Smooth muscle cell (in vitro differentiated cells): Measurements from ENCODE around the gene EMP1. TPM values are rescaled to one million over a fixed set of nuclear protein-coding genes. Genes with fewer than 3 reads are reported as not detected.
A peak's percentile ranks its signal among the peaks of the same experiment; 100 is the strongest.

ENCODE experiments used
- DNase-seq: peaks from one replicate; lab custom pipeline; 2025; ENCODE audit not compliant: unreplicated experiment; lab: John Stamatoyannopoulos, UW
- H2AFZ ChIP-seq: fragments of 200-600 bp; sonication (generic); 2 replicates; pipeline ENCODE4 v1.6.0; 2016; ENCODE audit warnings: antibody characterized with exemption, low read depth, mild to moderate bottlenecking
- H3F3A ChIP-seq: fragments of 200-600 bp; sonication (generic); 2 replicates; pipeline ENCODE4 v1.6.0; 2017; ENCODE audit warnings: antibody characterized with exemption, low read depth
- H3K27ac ChIP-seq: fragments of 200-600 bp; sonication (generic); 2 replicates; pipeline ENCODE4 v1.5.1; 2016; ENCODE audit warnings: low read depth, mild to moderate bottlenecking
- H3K27me3 ChIP-seq: fragments of 200-600 bp; sonication (generic); 2 replicates; pipeline ENCODE4 v1.6.1; 2016; ENCODE audit warnings: low read depth, mild to moderate bottlenecking
- H3K36me3 ChIP-seq: fragments of 200-600 bp; sonication (generic); 2 replicates; pipeline ENCODE4 v1.5.1; 2016; ENCODE audit warnings: low read depth
- H3K4me1 ChIP-seq: fragments of 200-600 bp; sonication (generic); 2 replicates; pipeline ENCODE4 v1.5.1; 2016; ENCODE audit warnings: low read depth
- H3K4me2 ChIP-seq: fragments of 200-600 bp; sonication (generic); 2 replicates; pipeline ENCODE4 v1.6.0; 2016; ENCODE audit warnings: mild to moderate bottlenecking
- H3K4me3 ChIP-seq: fragments of 200-600 bp; sonication (generic); 2 replicates; pipeline ENCODE4 v1.5.1; 2016; ENCODE audit warnings: mild to moderate bottlenecking
- H3K79me2 ChIP-seq: fragments of 200-600 bp; sonication (generic); 2 replicates; pipeline ENCODE4 v1.6.0; 2016; ENCODE audit warnings: low read depth, mild to moderate bottlenecking
- H3K9ac ChIP-seq: fragments of 200-600 bp; sonication (generic); 2 replicates; pipeline ENCODE4 v1.6.0; 2016; ENCODE audit warnings: low read depth
- H3K9me3 ChIP-seq: fragments of 200-600 bp; sonication (generic); replicated peaks from 2 replicates; pipeline ENCODE4 v1.5.1; 2016; ENCODE audit warnings: low read depth
- H4K20me1 ChIP-seq: fragments of 200-600 bp; sonication (generic); 2 replicates; pipeline ENCODE4 v1.6.0; 2016; ENCODE audit warnings: low read depth
- WGBS: methylation state at CpG from one replicate; pipeline ENCODE4 v1.1.7; 2016; ENCODE audit warnings: low lambda C conversion rate; 5-methylcytosine and 5-hydroxymethylcytosine counted together
- polyA plus RNA-seq: library from polyadenylated mRNA; unstranded; fragments of >200 nt; fragmentation: Nextera tagmentation; extraction: Ambion mirVana; gene quantifications from 2 replicates; pipeline ENCODE4 v1.2.1, GENCODE V29; 2016
- total RNA-seq: library from RNA; depleted of rRNA; stranded (reverse); fragments of >200 nt; gene quantifications from 2 replicates; pipeline ENCODE4 v1.2.3, GENCODE V29; 2014
- TF ChIP-seq, protein P1 (sequence below): fragments of 200-600 bp; sonication (generic); IDR thresholded peaks from 2 replicates; pipeline ENCODE4 v1.5.1; 2017; ENCODE audit warnings: borderline replicate concordance, mild to moderate bottlenecking, antibody characterized with exemption; ENCODE audit not compliant: insufficient read depth, poor library complexity, severe bottlenecking

EMP1 gene
- total and polyA plus RNA-seq, 2 experiments from 2014 or later, result 13.2 to 52.0 TPM

DNA sequence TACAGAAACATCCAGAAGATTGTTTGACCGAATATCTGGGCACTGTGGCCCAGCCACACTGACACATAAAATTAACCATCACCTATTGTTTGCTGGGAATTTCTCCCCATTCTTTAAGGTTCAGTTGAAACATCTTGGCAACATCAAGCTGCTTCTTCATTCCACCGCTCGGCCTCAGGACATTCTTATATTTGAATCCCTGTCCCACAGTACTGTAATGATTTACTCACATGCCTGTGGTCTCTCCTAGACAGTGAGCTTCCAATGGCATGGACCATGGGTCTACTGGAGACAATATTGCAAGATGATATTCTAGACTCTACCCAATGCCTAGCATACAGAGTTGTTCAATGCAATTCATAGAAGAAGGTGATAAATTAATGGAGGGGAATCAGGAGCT lies 56.1 kb downstream of the EMP1 start:
- Histone ChIP-seq H3K9ac (no peak overlapping the region), H3K79me2 (no peaks in the 10 kb centered on the region), H4K20me1 (no peaks in the 10 kb centered on the region), H3K36me3 (no peaks in the 10 kb centered on the region), H3K9me3 (no peaks in the 10 kb centered on the region), H3K27ac (no peak overlapping the region), H3K27me3 (no peaks in the 10 kb centered on the region), H3K4me3 (no peak overlapping the region), H3K4me2 (no peak overlapping the region), H3F3A (no peaks in the 10 kb centered on the region), H3K4me1 (peaks cover 8% of the 10 kb centered on the region), H2AFZ (no peak overlapping the region)
- 73% methylated on average over 3 of the region's 3 CpGs for WGBS
- no peak for DNase-seq
- TF ChIP-seq, protein P1, sequence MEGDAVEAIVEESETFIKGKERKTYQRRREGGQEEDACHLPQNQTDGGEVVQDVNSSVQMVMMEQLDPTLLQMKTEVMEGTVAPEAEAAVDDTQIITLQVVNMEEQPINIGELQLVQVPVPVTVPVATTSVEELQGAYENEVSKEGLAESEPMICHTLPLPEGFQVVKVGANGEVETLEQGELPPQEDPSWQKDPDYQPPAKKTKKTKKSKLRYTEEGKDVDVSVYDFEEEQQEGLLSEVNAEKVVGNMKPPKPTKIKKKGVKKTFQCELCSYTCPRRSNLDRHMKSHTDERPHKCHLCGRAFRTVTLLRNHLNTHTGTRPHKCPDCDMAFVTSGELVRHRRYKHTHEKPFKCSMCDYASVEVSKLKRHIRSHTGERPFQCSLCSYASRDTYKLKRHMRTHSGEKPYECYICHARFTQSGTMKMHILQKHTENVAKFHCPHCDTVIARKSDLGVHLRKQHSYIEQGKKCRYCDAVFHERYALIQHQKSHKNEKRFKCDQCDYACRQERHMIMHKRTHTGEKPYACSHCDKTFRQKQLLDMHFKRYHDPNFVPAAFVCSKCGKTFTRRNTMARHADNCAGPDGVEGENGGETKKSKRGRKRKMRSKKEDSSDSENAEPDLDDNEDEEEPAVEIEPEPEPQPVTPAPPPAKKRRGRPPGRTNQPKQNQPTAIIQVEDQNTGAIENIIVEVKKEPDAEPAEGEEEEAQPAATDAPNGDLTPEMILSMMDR, result no peak

DNA sequence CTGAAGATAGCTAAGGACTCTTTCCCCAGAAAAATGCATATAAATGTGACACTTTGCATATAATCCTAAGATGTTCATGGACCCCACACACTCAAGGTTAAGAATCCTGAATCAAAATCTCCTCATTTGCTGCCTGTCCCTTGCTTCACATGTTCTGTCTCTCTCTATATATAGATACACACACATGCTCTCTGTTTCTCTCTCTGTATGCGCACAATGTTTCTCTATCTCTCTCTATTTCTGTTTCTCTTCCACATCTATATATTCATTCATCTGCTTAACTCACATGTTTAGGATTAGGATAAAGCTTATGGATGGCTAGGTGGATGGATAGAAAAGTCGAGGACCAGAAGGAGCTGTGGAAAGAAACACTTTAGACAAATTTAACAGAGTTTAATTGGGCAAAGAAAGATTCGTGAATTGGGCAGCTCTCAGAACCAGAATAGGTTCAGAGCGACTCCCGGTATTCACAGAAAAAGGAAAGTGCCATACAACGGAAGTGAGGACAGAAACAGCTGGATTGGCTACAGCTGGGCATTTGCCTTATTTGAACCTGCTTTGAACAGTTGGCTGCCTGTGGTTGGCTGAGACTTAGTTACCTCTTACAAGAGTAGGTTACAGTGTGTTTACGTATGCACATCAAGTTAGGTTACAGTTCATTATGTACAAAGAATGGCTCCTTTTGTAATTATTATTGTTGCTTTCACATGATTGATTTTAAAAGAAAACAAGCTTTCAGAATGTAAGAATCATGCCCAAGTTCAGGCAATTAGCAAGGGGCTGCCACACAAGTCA lies 57.6 kb downstream of the EMP1 start:
- Histone ChIP-seq H2AFZ (peak overlapping the region; percentile 24), H4K20me1 (no peaks in the 10 kb centered on the region), H3K79me2 (no peaks in the 10 kb centered on the region), H3K4me3 (no peak overlapping the region), H3K9ac (no peak overlapping the region), H3K4me1 (peaks cover 16% of the 10 kb centered on the region), H3K27me3 (no peaks in the 10 kb centered on the region), H3F3A (no peaks in the 10 kb centered on the region), H3K9me3 (no peaks in the 10 kb centered on the region), H3K36me3 (no peaks in the 10 kb centered on the region), H3K27ac (no peak overlapping the region), H3K4me2 (no peak overlapping the region)
- TF ChIP-seq, protein P1, result no peak
- DNase-seq, result no peak
- WGBS, result 82% methylated on average over 7 of the region's 7 CpGs

DNA sequence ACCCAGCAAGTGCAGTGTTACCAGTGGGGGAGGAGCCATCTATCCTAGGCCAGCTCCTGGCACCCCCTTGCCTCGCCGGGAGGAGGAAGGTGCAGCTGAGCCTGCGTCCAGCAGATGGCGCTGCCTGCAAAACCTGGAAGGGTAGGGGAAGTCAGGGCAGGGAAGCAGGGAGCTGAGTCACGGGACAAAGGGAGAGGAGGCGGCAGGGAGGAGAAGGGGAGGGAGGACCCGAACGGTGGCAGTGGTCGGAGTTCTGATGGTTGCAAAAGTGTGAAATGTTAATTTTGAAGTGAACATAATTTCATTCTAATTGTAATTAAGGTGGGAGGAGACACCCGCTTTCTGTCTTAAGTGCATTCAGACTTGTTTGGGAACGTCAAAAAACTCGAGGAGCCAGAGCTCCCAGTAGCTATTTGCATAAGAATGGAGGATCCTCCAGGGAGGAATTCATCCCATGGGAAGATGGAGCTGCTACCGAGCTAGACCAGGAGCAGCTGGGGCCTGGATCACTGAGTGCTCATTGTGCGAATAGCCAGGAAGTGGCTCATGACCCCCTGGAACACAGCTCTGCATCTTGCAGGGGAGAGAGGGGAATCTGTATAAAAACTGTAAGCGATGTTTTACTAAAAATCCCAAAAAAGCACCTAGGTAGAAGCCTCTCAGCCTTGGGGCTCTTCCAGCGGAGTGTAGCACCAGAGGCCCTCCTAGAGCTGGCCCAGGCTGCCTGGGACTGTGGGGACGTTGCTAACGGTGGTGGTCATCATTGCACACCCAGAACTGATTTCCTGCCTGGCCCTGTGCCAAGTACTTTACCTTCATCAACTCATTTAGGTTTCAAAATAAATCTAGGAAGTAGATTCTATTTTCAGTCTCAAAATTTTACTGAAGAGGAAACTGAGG lies 59.5 kb downstream of the EMP1 start:
- DNase-seq, result peak; percentile 82
- Histone ChIP-seq H3K4me3 (peak overlapping the region; percentile 47), H3K9ac (no peak overlapping the region), H3K9me3 (no peaks in the 10 kb centered on the region), H2AFZ (peak overlapping the region; percentile 93), H3K79me2 (no peaks in the 10 kb centered on the region), H3K4me2 (peak overlapping the region; percentile 86), H3K27me3 (no peaks in the 10 kb centered on the region), H3K4me1 (peaks cover 16% of the 10 kb centered on the region), H3F3A (no peaks in the 10 kb centered on the region), H3K27ac (no peak overlapping the region), H3K36me3 (no peaks in the 10 kb centered on the region), H4K20me1 (no peaks in the 10 kb centered on the region)
- TF ChIP-seq, protein P1, result peak; percentile 98
- 19% methylated on average over 17 of the region's 18 CpGs for WGBS
